Endothelial cell of umbilical vein (primary cell): Measurements from ENCODE around the gene SIX5. TPM values are rescaled to one million over a fixed set of nuclear protein-coding genes. Genes with fewer than 3 reads are reported as not detected.

Experiments used
- BruUV-seq: library from RNA; stranded (reverse); fragments of 400-500 nt; replicated peaks from 2 replicates; lab custom pipeline; 2021; lab: Mats Ljungman, UMichigan
- CTCF ChIA-PET: fragments of 300-600, 350-600 bp; sonication (Branson Sonifier 250); formaldehyde crosslinking; loops from one replicate; lab custom pipeline; 2021; ENCODE audit warnings: antibody characterized with exemption, inconsistent platforms; lab: Charles Lee
- POLR2A ChIA-PET: fragments of 300-600, 350-600 bp; sonication (Branson Sonifier 250); formaldehyde crosslinking; loops from one replicate; lab custom pipeline; 2021; ENCODE audit warnings: antibody characterized with exemption, inconsistent platforms; lab: Charles Lee
- DNase-seq: peaks from one replicate; pipeline ENCODE4 v3.0.0-alpha.2; 2011; ENCODE audit warnings: low read depth, low spot score
- FAIRE-seq: peaks from 2 replicates; lab custom pipeline; 2011; peaks lifted over from hg19 to GRCh38; lab: Jason Lieb, UNC
- H2AFZ ChIP-seq: 2 replicates; pipeline ENCODE4 v1.6.0; 2012; ENCODE audit warnings: low read depth, low read length, control low read depth, inconsistent platforms
- H3K27ac ChIP-seq: 2 replicates; pipeline ENCODE4 v1.5.1; 2011; ENCODE audit warnings: low read depth, mild to moderate bottlenecking, control low read depth, low read length, moderate library complexity; ENCODE audit not compliant: insufficient read depth
- H3K27me3 ChIP-seq, 2 experiments: 2 replicates each; pipeline versions ENCODE4 v1.6.0 to v1.6.1; 2011; ENCODE audit warnings: low read length in 2 of 2, mixed read lengths in 1 of 2; ENCODE audit not compliant: control insufficient read depth in 2 of 2, insufficient read depth in 2 of 2
- H3K36me3 ChIP-seq, 2 experiments: 2 replicates in 1 of 2; 3 replicates in 1 of 2; pipeline ENCODE4 v1.5.1; 2011; ENCODE audit warnings: low read length in 2 of 2, mild to moderate bottlenecking in 1 of 2, moderate library complexity in 1 of 2; ENCODE audit not compliant: control insufficient read depth in 2 of 2, insufficient read depth in 2 of 2; ENCODE audit errors: extremely low read depth in 1 of 2
- H3K4me1 ChIP-seq: 3 replicates; pipeline ENCODE4 v1.5.1; 2011; ENCODE audit warnings: mild to moderate bottlenecking, low read length; ENCODE audit not compliant: control insufficient read depth, insufficient read depth; ENCODE audit errors: extremely low read depth
- H3K4me2 ChIP-seq: 2 replicates; pipeline ENCODE4 v1.6.1; 2011; ENCODE audit warnings: low read length, control low read depth, mixed read lengths; ENCODE audit not compliant: insufficient read depth
- H3K4me3 ChIP-seq, 3 experiments: fragments of 200-600 bp in 1 of 3; sonication (generic), shearing (Covaris generic) in 1 of 3; replicated peaks in 1 of 3; 2 replicates each; pipeline ENCODE4 v1.5.1; 2011 to 2016; ENCODE audit warnings: control low read depth in 3 of 3, low read length in 3 of 3, mild to moderate bottlenecking in 2 of 3, inconsistent platforms in 1 of 3, low read depth in 1 of 3, moderate library complexity in 1 of 3; ENCODE audit not compliant: insufficient read depth in 1 of 3
- H3K79me2 ChIP-seq: 2 replicates; pipeline ENCODE4 v1.6.0; 2012; ENCODE audit warnings: low read length, inconsistent platforms; ENCODE audit not compliant: control insufficient read depth, insufficient read depth
- H3K9ac ChIP-seq: replicated peaks from 2 replicates; pipeline ENCODE3; 2011; ENCODE audit warnings: low read length, control low read depth; ENCODE audit not compliant: insufficient read depth; ENCODE audit errors: extremely low read depth
- H3K9me1 ChIP-seq: replicated peaks from 3 replicates; pipeline ENCODE4 v1.6.0; 2011; ENCODE audit warnings: mild to moderate bottlenecking, low read length; ENCODE audit not compliant: control insufficient read depth, insufficient read depth; ENCODE audit errors: extremely low read depth
- H3K9me3 ChIP-seq: replicated peaks from 2 replicates; pipeline ENCODE4 v1.5.1; 2012; ENCODE audit warnings: low read length, inconsistent platforms; ENCODE audit not compliant: control insufficient read depth, insufficient read depth
- H4K20me1 ChIP-seq: replicated peaks from 2 replicates; pipeline ENCODE3; 2011; ENCODE audit warnings: mild to moderate bottlenecking, low read length; ENCODE audit not compliant: control insufficient read depth, insufficient read depth; ENCODE audit errors: extremely low read depth
- CTCF ChIP-seq, 2 donors: IDR thresholded peaks; 1 replicate in 1 of 2; 2 replicates in 1 of 2; pipeline ENCODE4 v1.5.1; 2011; ENCODE audit warnings: low read length in 2 of 2, mild to moderate bottlenecking in 2 of 2, moderate library complexity in 2 of 2, control low read depth in 1 of 2, inconsistent platforms in 1 of 2, low read depth in 1 of 2; ENCODE audit not compliant: insufficient read depth in 1 of 2; ENCODE audit errors: extremely low read depth in 1 of 2
- POLR2AphosphoS5 ChIP-seq: IDR thresholded peaks from 2 replicates; pipeline ENCODE4 v1.6.1; 2012; ENCODE audit warnings: low read depth, mild to moderate bottlenecking, control low read depth, low read length, moderate library complexity; ENCODE audit not compliant: insufficient read depth
- dilution Hi-C: fragments of 300-500 bp; cut with MboI; formaldehyde crosslinking; loops from one replicate; pipeline ENCODE4 v1.15.0; 2019; ENCODE audit warnings: low sequenced_read_pairs; ENCODE audit not compliant: extremely low pct_ligation_motif_present
- intact Hi-C: fragments of 100-400 bp; cut with micrococcal nuclease; formaldehyde crosslinking; loops from one replicate; pipeline ENCODE4 v1.10.0; 2022
- polyA plus RNA-seq, 4 experiments: library from polyadenylated mRNA; depleted of rRNA in 3 of 4; stranded (reverse) in 3 of 4; unstranded in 1 of 4; fragments of >200 nt; gene quantifications; 2 replicates each; pipeline versions ENCODE4 v1.2.1 to v1.2.3, GENCODE V29; 2011 to 2012; ENCODE audit warnings: missing spikeins in 1 of 4
- total RNA-seq: library from RNA; stranded (reverse); gene quantifications from 2 replicates; pipeline ENCODE4 v1.2.3, GENCODE V29; 2021

SIX5 gene
- total and polyA plus RNA-seq, 2 donors (not counting 3 experiments of a cell fraction or from before 2014, with no cell fraction given): 13.1 to 16.7 TPM

- Histone ChIP-seq H4K20me1 (no peaks in the 10 kb centered on the region), H2AFZ (no peak overlapping the region), H3K4me1 (peaks cover 5% of the 10 kb centered on the region), H3K9ac (no peak overlapping the region), H3K36me3 (peaks cover 3 to 15% of the 10 kb centered on the region in 2 experiments), H3K9me3 (no peaks in the 10 kb centered on the region), H3K27me3 (no peaks in the 10 kb centered on the region), H3K4me2 (no peak overlapping the region), H3K27ac (no peak overlapping the region), H3K4me3 (no peak overlapping the region), H3K79me2 (no peaks in the 10 kb centered on the region), H3K9me1 (no peaks in the 10 kb centered on the region)
- dilution Hi-C loops (no loop called here), intact Hi-C loops (loop anchor here (1.0 kb wide), 1 partner anchor 9 kb away; no protein-coding TSS in a partner anchor)
- TF ChIP-seq POLR2AphosphoS5 (no peak), CTCF (IDR thresholded peaks at IDR 0.05; ENCODE audit: extremely low read depth in 1 of 2, insufficient read depth in 1 of 2, low read depth in 1 of 2, low read length in 2 of 2) (peak; percentile 51 to 67)
- peak; percentile 84 for DNase-seq
- peak; percentile 69 for FAIRE-seq
- ChIA-PET POLR2A (interaction anchor here (1.0 kb wide), 1 partner anchor 10 kb away, joined by 5 read pairs; the partner anchor contains the start of gene SIX5), CTCF (interaction anchor here (0.6 to 5.0 kb wide), 7 partner anchors 9 to 87 kb away, joined by 4 to 66 read pairs (median 6); partner anchors contain the start of genes DMWD, QPCTL, SIX5 and SNRPD2)
- BruUV-seq: no TSS peak
Measured at GRCh38 chr19:45779231-45780145, 10.4 kb upstream of the SIX5 start.
